Cardiac atrium fibroblast (primary cell): Measurements from ENCODE around the gene MED15. TPM values are rescaled to one million over a fixed set of nuclear protein-coding genes. Genes with fewer than 3 reads are reported as not detected.

Source experiments
- total RNA-seq: library from RNA; depleted of rRNA; stranded (reverse); fragments of >200 nt; gene quantifications from 2 replicates; pipeline ENCODE4 v1.2.3, GENCODE V29; 2015

MED15 gene, protein sequence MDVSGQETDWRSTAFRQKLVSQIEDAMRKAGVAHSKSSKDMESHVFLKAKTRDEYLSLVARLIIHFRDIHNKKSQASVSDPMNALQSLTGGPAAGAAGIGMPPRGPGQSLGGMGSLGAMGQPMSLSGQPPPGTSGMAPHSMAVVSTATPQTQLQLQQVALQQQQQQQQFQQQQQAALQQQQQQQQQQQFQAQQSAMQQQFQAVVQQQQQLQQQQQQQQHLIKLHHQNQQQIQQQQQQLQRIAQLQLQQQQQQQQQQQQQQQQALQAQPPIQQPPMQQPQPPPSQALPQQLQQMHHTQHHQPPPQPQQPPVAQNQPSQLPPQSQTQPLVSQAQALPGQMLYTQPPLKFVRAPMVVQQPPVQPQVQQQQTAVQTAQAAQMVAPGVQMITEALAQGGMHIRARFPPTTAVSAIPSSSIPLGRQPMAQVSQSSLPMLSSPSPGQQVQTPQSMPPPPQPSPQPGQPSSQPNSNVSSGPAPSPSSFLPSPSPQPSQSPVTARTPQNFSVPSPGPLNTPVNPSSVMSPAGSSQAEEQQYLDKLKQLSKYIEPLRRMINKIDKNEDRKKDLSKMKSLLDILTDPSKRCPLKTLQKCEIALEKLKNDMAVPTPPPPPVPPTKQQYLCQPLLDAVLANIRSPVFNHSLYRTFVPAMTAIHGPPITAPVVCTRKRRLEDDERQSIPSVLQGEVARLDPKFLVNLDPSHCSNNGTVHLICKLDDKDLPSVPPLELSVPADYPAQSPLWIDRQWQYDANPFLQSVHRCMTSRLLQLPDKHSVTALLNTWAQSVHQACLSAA
- total RNA-seq = 31.1 and 36.6 TPM in 2 replicates

GRCh38 chr22:20507253-20508066, at the start of gene MED15:
Gene MED15, plus strand, starts transcription at chr22:20507610. Its CDS starts 69 bp downstream, at chr22:20507679.

GRCh38 chr22:20494978-20495860, 12.2 kb upstream of the MED15 start, which contains the start of gene KLHL22:
Gene KLHL22, minus strand, starts transcription at chr22:20495795. Its CDS starts 6,584 bp downstream, at chr22:20489211.

Other genes with a start within 250 kb of the MED15 start
- 0.54 and 0.97 TPM in 2 replicates for gene RTN4R, start 239.3 kb upstream of the MED15 start, total RNA-seq
- gene DGCR6L, start 187.6 kb upstream of the MED15 start, total RNA-seq = 39.9 and 51.8 TPM in 2 replicates
- gene ZNF74, start 113.5 kb upstream of the MED15 start, total RNA-seq = 7.5 and 9.2 TPM in 2 replicates
- 32.1 and 32.9 TPM in 2 replicates for gene SCARF2, start 69.8 kb upstream of the MED15 start, total RNA-seq
- 21.4 and 26.2 TPM in 2 replicates for gene KLHL22, start 11.8 kb upstream of the MED15 start, total RNA-seq